ENCODE measurements around the gene SMO. TPM values are rescaled to one million over a fixed set of nuclear protein-coding genes. Genes with fewer than 3 reads are reported as not detected.
"Not testable (repeated sequence)": the region's sequence is repeated elsewhere in the genome, so short reads cannot be mapped to it uniquely, and the experiment has no call there.

Gene SMO
- total and polyA plus RNA-seq, 8 donors, result 1.1 to 18.5 (median 5.1) TPM

- no peaks in the 10 kb centered on the region for H3K9me3 ChIP-seq
- intact Hi-C loops (cut with DNase I; ENCODE audit: low total_unique reads), result no loop called here
- H3K4me1 ChIP-seq, result peaks cover 0 to 13% (median 3%) of the 10 kb centered on the region in 4 donors
- H3K4me3 ChIP-seq, result no peak overlapping the region
- 51 to 77% (median 74%) methylated on average over 2 of the region's 2 CpGs for WGBS, 5 donors
- no peaks in the 10 kb centered on the region for H3K27me3 ChIP-seq
- no peak for DNase-seq
- H3K27ac ChIP-seq, result no peak overlapping the region
- TF ChIP-seq POLR2A (IDR thresholded peaks at IDR 0.05), result no peak
- no peak for TF ChIP-seq POLR2AphosphoS5 (IDR thresholded peaks at IDR 0.05)
- TF ChIP-seq EP300 (IDR thresholded peaks at IDR 0.05), result no peak
- TF ChIP-seq CTCF (IDR thresholded peaks at IDR 0.05), result no peak
- H3K36me3 ChIP-seq, result no peaks in the 10 kb centered on the region
Observed at GRCh38 chr7:129252128-129252527, 63.7 kb downstream of the SMO start.

DNA sequence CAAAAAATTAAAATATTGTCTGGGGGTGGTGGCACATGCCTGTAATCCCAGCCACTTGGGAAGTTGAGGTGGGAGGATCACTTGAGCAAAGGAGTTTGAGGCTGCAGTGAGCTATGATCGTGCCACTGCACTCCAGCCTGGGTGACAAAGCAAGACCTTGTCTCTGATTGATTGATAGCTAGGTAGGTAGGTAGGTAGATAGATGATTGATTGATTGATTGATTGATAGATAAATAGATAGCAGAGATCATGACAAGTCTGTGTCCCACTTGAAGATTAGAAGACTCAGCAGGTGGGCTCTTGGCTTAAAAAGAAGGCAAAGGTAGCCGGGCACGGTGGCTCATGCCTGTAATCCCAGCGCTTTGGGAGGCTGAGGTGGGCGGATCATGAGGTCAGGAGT, 64.2 kb downstream of the SMO start:
- intact Hi-C loops (cut with DNase I; ENCODE audit: low total_unique reads), result not testable (repeated sequence)
- WGBS, 5 donors, result 83 to 96% (median 93%) methylated on average over 5 of the region's 5 CpGs

DNA sequence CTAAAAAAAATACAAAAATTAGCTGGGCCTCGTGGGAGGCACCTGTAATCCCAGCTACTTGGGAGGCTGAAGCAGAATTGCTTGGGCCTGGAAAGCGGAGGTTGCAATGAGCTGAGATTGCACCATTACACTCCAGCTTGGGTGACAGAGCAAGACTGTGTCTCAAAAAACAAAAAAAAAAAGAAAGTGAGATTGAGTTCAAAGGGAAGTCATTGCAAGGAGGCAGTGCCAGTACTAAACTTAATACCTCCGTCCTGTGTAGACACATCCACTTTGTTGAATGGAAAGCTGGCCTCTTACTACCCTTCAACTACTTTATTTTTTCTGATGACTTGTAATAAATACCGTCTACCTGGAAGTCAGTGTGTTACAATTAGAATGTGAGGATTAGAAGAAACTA, 67.4 kb downstream of the SMO start:
- H3K9me3 ChIP-seq, result no peaks in the 10 kb centered on the region
- H3K36me3 ChIP-seq, result no peaks in the 10 kb centered on the region
- no peaks in the 10 kb centered on the region for H3K27me3 ChIP-seq
- 93 to 94% (median 94%) methylated on average over 4 of the region's 4 CpGs for WGBS, 5 donors
- H3K27ac ChIP-seq, result no peak overlapping the region
- no peak for DNase-seq
- no peak for TF ChIP-seq POLR2A (IDR thresholded peaks at IDR 0.05)
- TF ChIP-seq POLR2AphosphoS5 (IDR thresholded peaks at IDR 0.05), result no peak
- TF ChIP-seq CTCF (IDR thresholded peaks at IDR 0.05), result no peak
- H3K4me3 ChIP-seq, result no peak overlapping the region
- peaks cover 0 to 13% (median 6%) of the 10 kb centered on the region in 4 donors for H3K4me1 ChIP-seq
- intact Hi-C loops (cut with DNase I; ENCODE audit: low total_unique reads), result no loop called here

More for the DNA sequence above, 64.2 kb downstream of the SMO start:
- H3K4me3 ChIP-seq, H3K27me3 ChIP-seq, DNase-seq, H3K27ac ChIP-seq, H3K9me3 ChIP-seq, H3K36me3 ChIP-seq: not testable (repeated sequence)
- H3K4me1 ChIP-seq, result peaks cover 0 to 13% (median 3%) of the 10 kb centered on the region in 4 donors

DNA sequence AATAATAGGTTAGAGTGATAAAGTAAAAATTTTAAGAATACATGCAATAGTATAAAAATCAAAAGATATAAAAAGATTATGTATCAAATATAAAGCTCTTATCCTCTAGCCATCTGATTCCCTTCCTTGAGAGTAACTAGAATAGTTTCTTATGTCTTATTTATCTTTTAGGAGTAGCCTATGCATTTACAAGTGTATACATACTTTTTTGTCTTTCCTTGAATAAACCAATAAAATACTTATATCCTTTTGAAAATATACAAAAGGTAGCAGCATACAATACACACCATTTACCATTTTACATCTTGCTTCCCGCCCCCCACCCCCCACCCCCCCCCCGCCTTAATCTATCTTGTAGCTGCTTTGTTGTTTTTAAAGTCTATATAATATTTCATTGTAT, 67.8 kb downstream of the SMO start:
- Histone ChIP-seq H3K27me3 (no peaks in the 10 kb centered on the region), H3K4me1 (peaks cover 0 to 13% (median 6%) of the 10 kb centered on the region in 4 donors), H3K9me3 (no peaks in the 10 kb centered on the region), H3K27ac (no peak overlapping the region), H3K36me3 (no peaks in the 10 kb centered on the region), H3K4me3 (no peak overlapping the region)
- intact Hi-C loops (cut with DNase I; ENCODE audit: low total_unique reads), result no loop called here
- DNase-seq, result no peak
- TF ChIP-seq CTCF (IDR thresholded peaks at IDR 0.05) (no peak), POLR2AphosphoS5 (IDR thresholded peaks at IDR 0.05) (no peak), EP300 (IDR thresholded peaks at IDR 0.05) (no peak), POLR2A (IDR thresholded peaks at IDR 0.05) (no peak)
- 93 to 98% (median 95%) methylated on average over 2 of the region's 2 CpGs for WGBS, 5 donors

DNA sequence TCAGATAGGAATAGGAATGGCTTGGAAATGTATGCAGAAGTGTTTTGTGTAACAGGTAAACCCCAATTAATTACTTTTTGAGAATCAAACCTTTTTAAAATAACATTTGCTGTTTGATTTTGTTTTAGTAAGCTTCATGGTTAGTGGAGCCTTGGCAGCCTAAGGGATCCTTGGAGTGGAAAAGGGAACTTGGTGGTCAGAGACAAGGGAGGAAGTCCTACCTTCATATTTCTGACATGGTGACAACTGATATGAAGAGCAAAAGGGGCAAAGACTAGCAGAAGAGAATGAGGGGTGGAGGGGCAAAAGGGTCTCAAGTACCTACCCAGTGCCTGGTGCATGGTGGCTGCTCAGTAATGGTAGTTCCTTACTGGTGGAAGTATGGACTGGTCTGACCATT, 68.7 kb downstream of the SMO start:
- H3K27ac ChIP-seq, result no peak overlapping the region
- no peaks in the 10 kb centered on the region for H3K27me3 ChIP-seq
- no peak for DNase-seq
- intact Hi-C loops (cut with DNase I; ENCODE audit: low total_unique reads), result no loop called here
- TF ChIP-seq CTCF (IDR thresholded peaks at IDR 0.05) (no peak), POLR2AphosphoS5 (IDR thresholded peaks at IDR 0.05) (no peak), POLR2A (IDR thresholded peaks at IDR 0.05) (no peak), EP300 (IDR thresholded peaks at IDR 0.05) (no peak)
- H3K9me3 ChIP-seq, result no peaks in the 10 kb centered on the region
- no peaks in the 10 kb centered on the region for H3K36me3 ChIP-seq
- H3K4me3 ChIP-seq, result no peak overlapping the region
- peaks cover 0 to 19% (median 7%) of the 10 kb centered on the region in 4 donors for H3K4me1 ChIP-seq
